Mesenchymal stem cell (in vitro differentiated cells and primary cell): Measurements from ENCODE around the gene TNNI2.
A peak's percentile ranks its signal among the peaks of the same experiment; 100 is the strongest.

Experiments
- DNase-seq: peaks from one replicate; pipeline ENCODE4 v3.0.0-alpha.2; 2013
- H2AFZ ChIP-seq: one replicate; pipeline ENCODE4 v1.6.1; 2013; ENCODE audit warnings: low read depth, mild to moderate bottlenecking, control low read depth, inconsistent platforms, low read length, moderate library complexity
- H2AK5ac ChIP-seq: 2 replicates; pipeline ENCODE4 v1.6.1; 2013; ENCODE audit warnings: low read length, moderate library complexity, mild to moderate bottlenecking, inconsistent platforms; ENCODE audit not compliant: severe bottlenecking
- H2BK120ac ChIP-seq: one replicate; pipeline ENCODE4 v1.6.1; 2013; ENCODE audit warnings: low read depth, mild to moderate bottlenecking, inconsistent platforms, low read length, moderate library complexity
- H2BK12ac ChIP-seq, 2 experiments: one replicate each; pipeline ENCODE4 v1.6.1; 2013; ENCODE audit warnings: inconsistent platforms in 2 of 2, low read length in 2 of 2, mild to moderate bottlenecking in 2 of 2, moderate library complexity in 2 of 2, control low read depth in 1 of 2
- H2BK15ac ChIP-seq: one replicate; pipeline ENCODE4 v1.6.1; 2013; ENCODE audit warnings: mild to moderate bottlenecking, low read depth, inconsistent platforms; ENCODE audit not compliant: poor library complexity, severe bottlenecking
- H2BK5ac ChIP-seq: 2 replicates; pipeline ENCODE4 v1.6.1; 2013; ENCODE audit warnings: low read depth, mild to moderate bottlenecking, low read length, control low read depth, inconsistent platforms; ENCODE audit not compliant: poor library complexity, severe bottlenecking
- H3K14ac ChIP-seq, 2 experiments: one replicate each; pipeline ENCODE4 v1.6.1; 2013; ENCODE audit warnings: inconsistent platforms in 2 of 2, low read length in 2 of 2, control low read depth in 1 of 2, mild to moderate bottlenecking in 1 of 2, moderate library complexity in 1 of 2
- H3K18ac ChIP-seq, 2 experiments: one replicate each; pipeline ENCODE4 v1.6.1; 2013; ENCODE audit warnings: inconsistent platforms in 2 of 2, low read length in 2 of 2, control low read depth in 1 of 2, low read depth in 1 of 2, mild to moderate bottlenecking in 1 of 2
- H3K23ac ChIP-seq, 2 experiments: one replicate each; pipeline ENCODE4 v1.6.1; 2013; ENCODE audit warnings: inconsistent platforms in 2 of 2, low read length in 2 of 2, mild to moderate bottlenecking in 2 of 2, moderate library complexity in 2 of 2, control low read depth in 1 of 2
- H3K27ac ChIP-seq: 2 replicates; pipeline ENCODE4 v1.5.1; 2013; ENCODE audit warnings: mild to moderate bottlenecking, moderate library complexity, low read length, control low read depth, inconsistent platforms; ENCODE audit not compliant: poor library complexity, severe bottlenecking
- H3K27me3 ChIP-seq, 2 experiments: 2 replicates each; pipeline versions ENCODE4 v1.6.1 to v1.7.0; 2013; ENCODE audit warnings: low read length in 2 of 2, mild to moderate bottlenecking in 2 of 2, moderate library complexity in 2 of 2, control low read depth in 1 of 2, inconsistent platforms in 1 of 2; ENCODE audit not compliant: control insufficient read depth in 1 of 2, insufficient read depth in 1 of 2
- H3K36me3 ChIP-seq, 2 experiments: 2 replicates each; pipeline versions ENCODE4 v1.6.1 to v1.7.0; 2013; ENCODE audit warnings: low read length in 2 of 2, control low read depth in 1 of 2, inconsistent platforms in 1 of 2, low read depth in 1 of 2, mild to moderate bottlenecking in 1 of 2; ENCODE audit not compliant: insufficient read depth in 2 of 2, control insufficient read depth in 1 of 2
- H3K4ac ChIP-seq, 2 experiments: one replicate each; pipeline ENCODE4 v1.6.1; 2013; ENCODE audit warnings: inconsistent platforms in 2 of 2, low read length in 2 of 2, mild to moderate bottlenecking in 2 of 2, moderate library complexity in 2 of 2, control low read depth in 1 of 2, low read depth in 1 of 2
- H3K4me1 ChIP-seq: 2 replicates; pipeline ENCODE4 v1.6.1; 2013; ENCODE audit warnings: low read depth, low read length, control low read depth; ENCODE audit not compliant: control insufficient read depth, insufficient read depth
- H3K4me2 ChIP-seq: 2 replicates; pipeline ENCODE4 v1.6.1; 2013; ENCODE audit warnings: low read length, mild to moderate bottlenecking, inconsistent platforms; ENCODE audit not compliant: poor library complexity, severe bottlenecking
- H3K4me3 ChIP-seq, 2 experiments: 2 replicates each; pipeline versions ENCODE4 v1.5.1 to v1.7.0; 2013; ENCODE audit warnings: low read length in 2 of 2, mild to moderate bottlenecking in 2 of 2, control low read depth in 1 of 2, low read depth in 1 of 2; ENCODE audit not compliant: insufficient read depth in 1 of 2
- H3K79me1 ChIP-seq: replicated peaks from 2 replicates; pipeline ENCODE4 v1.6.1; 2013; ENCODE audit warnings: mild to moderate bottlenecking, control low read depth, low read length, inconsistent platforms; ENCODE audit not compliant: poor library complexity, severe bottlenecking
- H3K9ac ChIP-seq: 2 replicates; pipeline ENCODE4 v1.7.0; 2013; ENCODE audit warnings: mild to moderate bottlenecking, low read length, moderate library complexity
- H3K9me3 ChIP-seq: 2 replicates; pipeline ENCODE4 v1.7.0; 2013; ENCODE audit warnings: mild to moderate bottlenecking, low read length; ENCODE audit not compliant: control insufficient read depth
- H4K8ac ChIP-seq: one replicate; pipeline ENCODE4 v1.6.1; 2013; ENCODE audit warnings: inconsistent platforms, mild to moderate bottlenecking, low read length, moderate library complexity
- H4K91ac ChIP-seq: one replicate; pipeline ENCODE4 v1.6.1; 2013; ENCODE audit warnings: mild to moderate bottlenecking, low read length, inconsistent platforms
- WGBS: methylation state at CpG from one replicate; pipeline ENCODE4 v1.1.7; 2013; ENCODE audit warnings: mixed read lengths; 5-methylcytosine and 5-hydroxymethylcytosine counted together

Gene TNNI2

GRCh38 chr11:1825785-1826451 lies 12.9 kb upstream of the TNNI2 start:
- peaks cover 0 to 55% of the 10 kb centered on the region in 2 experiments for H3K27me3 ChIP-seq
- no peak overlapping the region for H3K18ac ChIP-seq
- H3K9me3 ChIP-seq, result peaks cover 9% of the 10 kb centered on the region
- H3K4me1 ChIP-seq, result peaks cover 61% of the 10 kb centered on the region
- peak overlapping the region in 1 of 2 experiments; percentile 13 for H3K14ac ChIP-seq
- no peak overlapping the region for H3K4me3 ChIP-seq
- no peak overlapping the region for H3K23ac ChIP-seq
- 93% methylated on average over 30 of the region's 33 CpGs for WGBS
- no peak overlapping the region for H3K27ac ChIP-seq
- DNase-seq, result no peak
- H2BK12ac ChIP-seq, result no peak overlapping the region
- no peaks in the 10 kb centered on the region for H3K36me3 ChIP-seq
- no peak overlapping the region for H2BK120ac ChIP-seq
- H3K79me1 ChIP-seq, result no peaks in the 10 kb centered on the region
- H4K91ac ChIP-seq, result no peak overlapping the region
- H3K4me2 ChIP-seq, result no peak overlapping the region
- H2AK5ac ChIP-seq, result peak overlapping the region; percentile 37
- H3K9ac ChIP-seq, result no peak overlapping the region
- no peak overlapping the region for H4K8ac ChIP-seq
- no peak overlapping the region for H3K4ac ChIP-seq
- no peak overlapping the region for H2BK15ac ChIP-seq
- H2AFZ ChIP-seq, result no peak overlapping the region
- H2BK5ac ChIP-seq, result no peak overlapping the region

GRCh38 chr11:1826552-1827094 lies 12.2 kb upstream of the TNNI2 start:
- H3K27me3 ChIP-seq, result peaks cover 0 to 55% of the 10 kb centered on the region in 2 experiments
- peaks cover 3% of the 10 kb centered on the region for H3K9me3 ChIP-seq
- peak overlapping the region; percentile 15 for H2BK15ac ChIP-seq
- H4K91ac ChIP-seq, result peak overlapping the region; percentile 52
- H2AK5ac ChIP-seq, result peak overlapping the region; percentile 37
- 76% methylated on average over 15 of the region's 15 CpGs for WGBS
- no peak overlapping the region for H3K23ac ChIP-seq
- no peak overlapping the region for H2AFZ ChIP-seq
- H3K4me2 ChIP-seq, result no peak overlapping the region
- no peaks in the 10 kb centered on the region for H3K36me3 ChIP-seq
- H3K14ac ChIP-seq, result no peak overlapping the region
- H3K9ac ChIP-seq, result no peak overlapping the region
- H3K4me1 ChIP-seq, result peaks cover 66% of the 10 kb centered on the region
- H2BK5ac ChIP-seq, result peak overlapping the region; percentile 8
- peak; percentile 61 for DNase-seq
- peak overlapping the region; percentile 51 for H3K27ac ChIP-seq
- no peak overlapping the region for H4K8ac ChIP-seq
- no peak overlapping the region for H3K4me3 ChIP-seq
- H2BK12ac ChIP-seq, result peak overlapping the region in 1 of 2 experiments; percentile 14
- H3K79me1 ChIP-seq, result no peaks in the 10 kb centered on the region
- no peak overlapping the region for H3K4ac ChIP-seq
- H3K18ac ChIP-seq, result peak overlapping the region in 1 of 2 experiments; percentile 69
- no peak overlapping the region for H2BK120ac ChIP-seq

GRCh38 chr11:1827095-1827813 lies 11.5 kb upstream of the TNNI2 start:
- Histone ChIP-seq H2BK120ac (no peak overlapping the region), H3K36me3 (no peaks in the 10 kb centered on the region), H3K4ac (no peak overlapping the region), H3K23ac (no peak overlapping the region), H3K27ac (peak overlapping the region; percentile 51), H3K4me1 (peaks cover 71% of the 10 kb centered on the region), H3K9me3 (no peaks in the 10 kb centered on the region), H3K14ac (no peak overlapping the region), H2BK12ac (peak overlapping the region; percentile 7), H3K9ac (no peak overlapping the region), H2BK15ac (no peak overlapping the region), H3K27me3 (peaks cover 0 to 53% of the 10 kb centered on the region in 2 experiments), H4K91ac (peak overlapping the region; percentile 20), H4K8ac (peak overlapping the region; percentile 5), H3K18ac (peak overlapping the region in 1 of 2 experiments; percentile 69), H2AK5ac (peak overlapping the region; percentile 67), H3K79me1 (no peaks in the 10 kb centered on the region), H3K4me3 (no peak overlapping the region), H2BK5ac (peak overlapping the region; percentile 47), H3K4me2 (peak overlapping the region; percentile 1), H2AFZ (no peak overlapping the region)
- peak; percentile 50 for DNase-seq
- WGBS, result 78% methylated on average over 27 of the region's 27 CpGs

- H4K91ac ChIP-seq, result peak overlapping the region; percentile 29
- H2AK5ac ChIP-seq, result peak overlapping the region; percentile 67
- H2BK12ac ChIP-seq, result no peak overlapping the region
- peaks cover 76% of the 10 kb centered on the region for H3K4me1 ChIP-seq
- H3K27ac ChIP-seq, result no peak overlapping the region
- H3K4me2 ChIP-seq, result no peak overlapping the region
- H3K23ac ChIP-seq, result no peak overlapping the region
- H3K9me3 ChIP-seq, result no peaks in the 10 kb centered on the region
- H2BK5ac ChIP-seq, result peak overlapping the region; percentile 47
- H3K4me3 ChIP-seq, result no peak overlapping the region
- no peaks in the 10 kb centered on the region for H3K36me3 ChIP-seq
- H2BK120ac ChIP-seq, result no peak overlapping the region
- 83% methylated on average over 19 of the region's 19 CpGs for whole genome bisulfite sequencing
- no peak overlapping the region for H2AFZ ChIP-seq
- DNase-seq, result no peak
- no peak overlapping the region for H4K8ac ChIP-seq
- H3K9ac ChIP-seq, result no peak overlapping the region
- no peak overlapping the region for H3K4ac ChIP-seq
- H3K79me1 ChIP-seq, result no peaks in the 10 kb centered on the region
- peak overlapping the region in 1 of 2 experiments; percentile 6 for H3K18ac ChIP-seq
- no peak overlapping the region for H2BK15ac ChIP-seq
- H3K14ac ChIP-seq, result no peak overlapping the region
- peaks cover 0 to 49% of the 10 kb centered on the region in 2 experiments for H3K27me3 ChIP-seq
Measured at GRCh38 chr11:1827931-1828330, 10.8 kb upstream of the TNNI2 start.
